Kidney (tissue), 14 donors: ENCODE results near the gene TTC28. TPM values are rescaled to one million over a fixed set of nuclear protein-coding genes. Genes with fewer than 3 reads are reported as not detected.

ENCODE experiments used
- DNase-seq, 5 donors: peaks; one replicate each; pipeline ENCODE4 v3.0.0-alpha.2; 2013 to 2020
- FAIRE-seq: peaks from 2 replicates; lab custom pipeline; 2012; peaks lifted over from hg19 to GRCh38; lab: Jason Lieb, UNC
- H3K27ac ChIP-seq, 2 donors: one replicate each; pipeline ENCODE4 v1.7.0; 2013; ENCODE audit warnings: low read depth in 2 of 2, low read length in 2 of 2, inconsistent platforms in 1 of 2
- H3K27me3 ChIP-seq: one replicate; pipeline ENCODE4 v1.7.1; 2013; ENCODE audit warnings: low read length, inconsistent platforms; ENCODE audit not compliant: control insufficient read depth, insufficient read depth
- H3K36me3 ChIP-seq, 3 donors: one replicate each; pipeline versions ENCODE4 v1.7.0 to v1.7.1; 2013; ENCODE audit warnings: low read length in 3 of 3, control low read depth in 1 of 3, inconsistent platforms in 1 of 3; ENCODE audit not compliant: insufficient read depth in 3 of 3, control insufficient read depth in 2 of 3
- H3K4me1 ChIP-seq, 3 donors: one replicate each; pipeline versions ENCODE4 v1.7.0 to v1.7.1; 2013; ENCODE audit warnings: low read length in 3 of 3, inconsistent platforms in 1 of 3, low read depth in 1 of 3; ENCODE audit not compliant: control insufficient read depth in 2 of 3, insufficient read depth in 2 of 3
- H3K4me3 ChIP-seq, 3 donors: one replicate each; pipeline versions ENCODE4 v1.7.0 to v1.8.1; 2013; ENCODE audit warnings: low read length in 3 of 3, control low read depth in 1 of 3, inconsistent platforms in 1 of 3
- H3K9ac ChIP-seq, 3 donors: one replicate each; pipeline versions ENCODE4 v1.7.0 to v1.7.1; 2013; ENCODE audit warnings: low read length in 3 of 3, control low read depth in 1 of 3, inconsistent platforms in 1 of 3
- H3K9me3 ChIP-seq, 3 donors: one replicate each; pipeline versions ENCODE4 v1.7.0 to v1.7.1; 2013; ENCODE audit warnings: low read length in 3 of 3, control low read depth in 1 of 3, inconsistent platforms in 1 of 3; ENCODE audit not compliant: control insufficient read depth in 2 of 3, insufficient read depth in 1 of 3
- CTCF ChIP-seq: IDR thresholded peaks from 3 replicates; pipeline ENCODE4 v1.5.1; 2012; ENCODE audit warnings: mild to moderate bottlenecking, moderate library complexity, borderline replicate concordance; ENCODE audit not compliant: insufficient read depth; ENCODE audit errors: extremely low read depth
- intact Hi-C: fragments of 100-400 bp; cut with DNase I; formaldehyde crosslinking; loops from one replicate; pipeline ENCODE4 v1.11.1; 2022
- polyA plus RNA-seq: library from polyadenylated mRNA; stranded (reverse); fragments of 350-450 nt; fragmentation: Illumina TruSeq; extraction: RNeasy Lipid Tissue Mini Kit (QIAGEN cat#74804); gene quantifications from one replicate; pipeline ENCODE4 v1.2.3, GENCODE V29; 2014; ENCODE audit warnings: low read depth, low replicate concordance; ENCODE audit not compliant: insufficient read depth
- total RNA-seq: library from RNA; stranded (reverse); fragmentation: NEBNext Ultra II Directional; extraction: Animal tissue kit (Norgen Biotek cat#: 25700); gene quantifications from one replicate; pipeline ENCODE4 v1.2.1, GENCODE V29; 2021
- donor health status: control.
- donor health status: control.
- donor health status: control.
- donor health status: control.
- donor health status: control.
- donor health status: DM: yes; HTN: yes; CAD: no.
- donor health status: Normal renal cell carcinoma (clear cell type).

The TTC28 gene
- total and polyA plus RNA-seq, 2 donors from 2014 or later, result 3.5 to 40.2 TPM

- H3K36me3 ChIP-seq, result peaks cover 0 to 18% (median 7%) of the 10 kb centered on the region in 3 donors
- no peaks in the 10 kb centered on the region for H3K9me3 ChIP-seq
- TF ChIP-seq CTCF, result no peak
- no peak overlapping the region for H3K4me3 ChIP-seq
- no peak overlapping the region for H3K9ac ChIP-seq
- no peak overlapping the region for H3K27ac ChIP-seq
- peaks cover 0 to 5% (median 0%) of the 10 kb centered on the region in 3 donors for H3K4me1 ChIP-seq
- intact Hi-C loops, result no loop called here
- H3K27me3 ChIP-seq, result no peaks in the 10 kb centered on the region
- FAIRE-seq, result no peak
- no peak for DNase-seq
Observed at GRCh38 chr22:28105413-28105812, 574.2 kb downstream of the TTC28 start.

- Histone ChIP-seq H3K27me3 (no peaks in the 10 kb centered on the region), H3K4me3 (no peak overlapping the region), H3K36me3 (peaks cover 0 to 26% (median 8%) of the 10 kb centered on the region in 3 donors), H3K27ac (no peak overlapping the region), H3K9ac (no peak overlapping the region), H3K4me1 (peaks cover 0 to 5% (median 0%) of the 10 kb centered on the region in 3 donors), H3K9me3 (no peaks in the 10 kb centered on the region)
- DNase-seq (no peak), FAIRE-seq (no peak)
- no peak for TF ChIP-seq CTCF
- intact Hi-C loops, result no loop called here
Observed at GRCh38 chr22:28103596-28103995, 576.0 kb downstream of the TTC28 start.

GRCh38 chr22:28102151-28102812, 577.4 kb downstream of the TTC28 start:
- H3K36me3 ChIP-seq, result peaks cover 0 to 26% (median 10%) of the 10 kb centered on the region in 3 donors
- no peak for TF ChIP-seq CTCF

GRCh38 chr22:28097627-28098026, 582.0 kb downstream of the TTC28 start:
- H3K4me1 ChIP-seq, result no peaks in the 10 kb centered on the region
- no peak overlapping the region for H3K9ac ChIP-seq
- no peaks in the 10 kb centered on the region for H3K9me3 ChIP-seq
- H3K4me3 ChIP-seq, result no peak overlapping the region
- intact Hi-C loops, result no loop called here
- no peaks in the 10 kb centered on the region for H3K27me3 ChIP-seq
- peaks cover 3 to 12% (median 5%) of the 10 kb centered on the region in 3 donors for H3K36me3 ChIP-seq
- no peak for TF ChIP-seq CTCF
- no peak for FAIRE-seq
- DNase-seq, result no peak
- H3K27ac ChIP-seq, result no peak overlapping the region

More at GRCh38 chr22:28102151-28102812, 577.4 kb downstream of the TTC28 start:
- intact Hi-C loops, result no loop called here
- H3K4me3 ChIP-seq, result no peak overlapping the region
- H3K27me3 ChIP-seq, result no peaks in the 10 kb centered on the region
- no peaks in the 10 kb centered on the region for H3K9me3 ChIP-seq
- H3K27ac ChIP-seq, result no peak overlapping the region
- FAIRE-seq, result no peak
- no peak for DNase-seq
- peaks cover 0 to 5% (median 0%) of the 10 kb centered on the region in 3 donors for H3K4me1 ChIP-seq
- H3K9ac ChIP-seq, result no peak overlapping the region
